ENCODE results near the gene MAFB.

GRCh38 chr20:40663991-40664880 is 24.8 kb downstream of the MAFB start:
- TF ChIP-seq PAX5 (IDR thresholded peaks at IDR 0.05; ENCODE audit: insufficient read depth, low read length, severe bottlenecking) (no peak), POLR2AphosphoS5 (IDR thresholded peaks at IDR 0.05; ENCODE audit: low read depth, low read length) (no peak), POLR2A (IDR thresholded peaks at IDR 0.05; ENCODE audit: low read depth, low read length) (no peak), TAF1 (IDR thresholded peaks at IDR 0.05; ENCODE audit: low read depth, low read length) (no peak), POU2F2 (IDR thresholded peaks at IDR 0.05; ENCODE audit: low read depth, low read length) (no peak), SPI1 (IDR thresholded peaks at IDR 0.05; ENCODE audit: low read depth, low read length) (no peak)

Measured in GM12891 (cell line).